Stimulated activated CD8-positive, alpha-beta memory T cell treated with anti-CD3 and anti-CD28 coated beads, Interleukin-7, amount 100 ng/mL, for 4 hours (primary cell): ENCODE results near the gene LGI2.

Experiments
- DNase-seq, 2 donors: peaks; one replicate each; pipeline ENCODE4 v3.0.0-alpha.2; 2020; ENCODE audit warnings: low read depth in 2 of 2

Gene LGI2

GRCh38 chr4:24966076-24966475 lies 64.7 kb downstream of the LGI2 start:
- DNase-seq: no peak

GRCh38 chr4:24965627-24966026 lies 65.1 kb downstream of the LGI2 start:
- DNase-seq: no peak

DNA sequence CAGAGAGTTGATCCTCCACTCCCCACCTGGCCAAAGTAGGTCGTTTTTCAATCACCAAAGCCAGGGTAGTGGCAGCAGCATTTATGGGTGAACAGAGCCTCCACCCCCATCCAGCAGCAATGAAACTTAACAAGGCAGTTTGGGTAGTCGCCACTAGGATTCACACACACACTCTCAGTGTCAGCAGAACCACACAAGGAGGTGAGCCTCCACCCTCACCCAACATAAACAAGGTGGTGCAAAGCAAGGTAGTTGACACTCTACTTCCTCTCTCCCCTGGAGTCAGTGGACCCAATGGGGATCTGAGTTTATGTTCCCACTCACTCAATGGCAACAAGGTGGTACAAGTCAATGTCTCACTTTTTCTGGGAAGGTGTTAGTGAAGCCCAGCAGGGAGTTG lies 67.5 kb downstream of the LGI2 start:
- no peak for DNase-seq

DNA sequence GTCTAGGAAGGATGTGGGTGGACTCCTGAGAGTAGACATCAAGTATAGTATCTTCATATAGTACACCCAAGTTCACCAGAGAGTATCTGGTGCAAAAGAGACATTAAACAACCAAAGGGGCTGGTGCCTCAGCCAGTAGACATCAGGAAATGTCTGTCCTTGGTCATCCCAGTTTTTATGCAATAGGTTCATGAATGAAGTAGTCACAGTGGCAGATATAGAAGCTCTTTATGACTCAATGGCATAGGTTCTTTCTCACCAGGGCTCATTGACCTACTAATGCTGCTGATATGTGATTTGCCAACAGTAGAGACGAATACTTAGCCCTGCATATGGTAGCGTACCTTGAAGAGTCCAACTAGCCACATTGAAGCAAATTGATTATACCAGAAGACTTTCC lies 72.9 kb downstream of the LGI2 start:
- DNase-seq: no peak

- no peak for DNase-seq
These were observed 74.0 kb downstream of the LGI2 start for GRCh38 chr4:24956763-24957162.

DNA sequence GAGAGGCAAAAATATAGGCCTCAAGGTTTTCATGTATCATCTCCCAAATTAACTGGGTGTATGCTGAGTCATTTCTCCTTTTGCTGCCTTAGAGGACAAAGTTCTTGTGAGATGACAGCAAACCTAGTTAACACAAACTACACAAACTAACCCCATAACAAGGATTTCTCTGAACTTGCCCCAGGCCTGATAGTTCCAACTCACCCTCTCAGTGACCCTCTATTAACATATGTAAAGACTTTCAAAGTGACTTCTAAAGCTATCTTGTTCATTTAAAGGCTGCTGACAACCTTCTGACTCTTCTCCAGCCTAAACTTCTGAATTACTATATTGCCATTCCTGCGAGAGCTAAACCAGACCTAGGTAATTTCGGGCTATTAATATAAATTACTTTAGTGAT lies 74.7 kb downstream of the LGI2 start:
- DNase-seq: no peak

GRCh38 chr4:24952667-24953066 lies 78.1 kb downstream of the LGI2 start:
- DNase-seq: no peak

DNA sequence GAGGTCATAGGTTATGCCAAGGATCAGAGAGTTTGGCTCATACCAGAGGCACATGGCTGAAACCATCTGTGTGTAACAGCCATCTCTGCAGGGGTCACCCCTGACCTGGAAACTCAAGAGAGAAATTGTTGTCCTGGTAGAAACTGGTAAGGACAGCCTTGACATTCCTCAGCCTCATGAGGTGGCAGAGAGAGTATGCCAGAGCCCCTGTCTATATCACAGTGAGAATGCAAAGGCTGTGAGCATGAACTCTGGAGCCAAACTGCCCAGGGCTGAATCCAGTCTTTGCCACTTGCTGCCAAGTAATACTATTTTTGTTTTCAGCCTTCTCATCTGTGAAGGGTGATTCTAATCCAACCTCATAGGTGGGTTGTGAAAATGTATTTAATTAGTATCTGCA lies 80.8 kb downstream of the LGI2 start:
- DNase-seq: no peak
